H1 (cell line): Measurements from ENCODE around the gene LTA. TPM values are rescaled to one million over a fixed set of nuclear protein-coding genes. Genes with fewer than 3 reads are reported as not detected.

Experiments
- BCL11A ChIP-seq, 2 experiments: IDR thresholded peaks; one replicate each; pipeline ENCODE4 v1.6.1; 2011; ENCODE audit warnings: low read depth in 2 of 2, low read length in 2 of 2, mild to moderate bottlenecking in 2 of 2
- CBX5 ChIP-seq: fragments of 300-800, 300-1000 bp; sonication (generic); IDR thresholded peaks from 2 replicates; pipeline ENCODE4 v1.7.1; 2016; ENCODE audit warnings: antibody characterized with exemption, low read length, low read depth
- CREB1 ChIP-seq: IDR thresholded peaks from 2 replicates; pipeline ENCODE4 v1.6.1; 2012; ENCODE audit warnings: inconsistent platforms
- E2F6 ChIP-seq: IDR thresholded peaks from 2 replicates; pipeline ENCODE4 v1.6.1; 2012; ENCODE audit warnings: inconsistent platforms
- EP300 ChIP-seq, 2 experiments: IDR thresholded peaks; 1 replicate in 1 of 2; 2 replicates in 1 of 2; pipeline ENCODE4 v1.6.1; 2011 to 2012; ENCODE audit warnings: low read depth in 2 of 2, low read length in 2 of 2, mild to moderate bottlenecking in 2 of 2, borderline replicate concordance in 1 of 2, inconsistent platforms in 1 of 2, moderate library complexity in 1 of 2
- HDAC2 ChIP-seq, 2 experiments: fragments of 300-600 bp in 1 of 2; sonication (generic) in 1 of 2; IDR thresholded peaks; 2 replicates each; pipeline ENCODE4 v1.6.1; 2011 to 2012; ENCODE audit warnings: low read depth in 2 of 2, low read length in 2 of 2, mild to moderate bottlenecking in 2 of 2, moderate library complexity in 2 of 2, borderline replicate concordance in 1 of 2, inconsistent platforms in 1 of 2
- MAFK ChIP-seq: IDR thresholded peaks from 2 replicates; pipeline ENCODE4 v1.6.1; 2012; ENCODE audit warnings: low read depth, mild to moderate bottlenecking, improper control_type of control experiment, low read length
- MAX ChIP-seq: IDR thresholded peaks from 2 replicates; pipeline ENCODE4 v1.6.1; 2012; ENCODE audit warnings: inconsistent platforms
- NRF1 ChIP-seq: IDR thresholded peaks from 2 replicates; pipeline ENCODE4 v1.6.1; 2011; ENCODE audit warnings: mild to moderate bottlenecking, low read depth, low read length, improper control_type of control experiment
- PHF8 ChIP-seq: fragments of 200-600 bp; sonication (generic); conservative IDR thresholded peaks from 2 replicates; pipeline ENCODE4 v1.7.1; 2012; ENCODE audit warnings: low read depth, mild to moderate bottlenecking, inconsistent platforms, low read length, moderate library complexity
- POLR2AphosphoS5 ChIP-seq: IDR thresholded peaks from 2 replicates; pipeline ENCODE4 v1.6.1; 2011; ENCODE audit warnings: low read depth, low read length
- RXRA ChIP-seq: IDR thresholded peaks from 2 replicates; pipeline ENCODE4 v1.6.1; 2011; ENCODE audit warnings: low read depth, mild to moderate bottlenecking, low read length, moderate library complexity; ENCODE audit not compliant: insufficient read depth
- SAP30 ChIP-seq: fragments of 300-600 bp; sonication (generic); IDR thresholded peaks from 2 replicates; pipeline ENCODE4 v1.7.1; 2012; ENCODE audit warnings: low read length, moderate library complexity, mild to moderate bottlenecking, inconsistent platforms; ENCODE audit not compliant: insufficient read depth, insufficient replicate concordance
- SIN3A ChIP-seq, 2 experiments: IDR thresholded peaks in 1 of 2; conservative IDR thresholded peaks in 1 of 2; 2 replicates each; pipeline ENCODE4 v1.6.1; 2011 to 2012; ENCODE audit warnings: low read length in 2 of 2, improper control_type of control experiment in 1 of 2, low read depth in 1 of 2, mild to moderate bottlenecking in 1 of 2
- SIRT6 ChIP-seq: IDR thresholded peaks from one replicate; pipeline ENCODE4 v1.7.1; 2012; ENCODE audit warnings: low read length, inconsistent platforms
- SIX5 ChIP-seq: IDR thresholded peaks from 2 replicates; pipeline ENCODE4 v1.6.1; 2011; ENCODE audit warnings: mild to moderate bottlenecking, low read depth, low read length
- TAF1 ChIP-seq: IDR thresholded peaks from 2 replicates; pipeline ENCODE4 v1.6.1; 2011; ENCODE audit warnings: mild to moderate bottlenecking, low read depth, low read length
- TAF7 ChIP-seq: optimal IDR thresholded peaks from 2 replicates; pipeline ENCODE3; 2011; ENCODE audit warnings: low read depth, mild to moderate bottlenecking, inconsistent platforms, low read length, moderate library complexity, borderline replicate concordance
- TCF12 ChIP-seq: IDR thresholded peaks from 2 replicates; pipeline ENCODE4 v1.6.1; 2011; ENCODE audit warnings: low read depth, mild to moderate bottlenecking, low read length
- TEAD4 ChIP-seq: IDR thresholded peaks from 2 replicates; pipeline ENCODE4 v1.6.1; 2012; ENCODE audit warnings: low read depth, low read length, inconsistent platforms, mixed read lengths
- polyA plus RNA-seq, 7 experiments: library from polyadenylated mRNA; depleted of rRNA in 3 of 7; stranded (reverse) in 5 of 7; unstranded in 2 of 7; fragments of >200 nt in 5 of 7; fragments of 200-250 nt in 2 of 7; gene quantifications; 1 replicate in 5 of 7; 2 replicates in 1 of 7; 4 replicates in 1 of 7; pipeline versions ENCODE4 v1.2.1 to v1.2.3, GENCODE V29; 2011 to 2013; ENCODE audit warnings: missing spikeins in 2 of 7, mixed read lengths in 2 of 7
- total RNA-seq: library from RNA; stranded (reverse); fragmentation: NEBNext Ultra II Directional; extraction: Animal tissue kit (Norgen Biotek cat#: 25700); gene quantifications from 2 replicates; pipeline ENCODE4 v1.2.1, GENCODE V29; 2021
- TF ChIP-seq, protein P1 (sequence below): IDR thresholded peaks from 2 replicates; pipeline ENCODE4 v1.6.1; 2011; ENCODE audit warnings: low read length, improper control_type of control experiment

The LTA gene
- total and polyA plus RNA-seq, 2 of the 8 experiments (the other 6 are each of a cell fraction or from before 2014, with no cell fraction given) = not detected

DNA sequence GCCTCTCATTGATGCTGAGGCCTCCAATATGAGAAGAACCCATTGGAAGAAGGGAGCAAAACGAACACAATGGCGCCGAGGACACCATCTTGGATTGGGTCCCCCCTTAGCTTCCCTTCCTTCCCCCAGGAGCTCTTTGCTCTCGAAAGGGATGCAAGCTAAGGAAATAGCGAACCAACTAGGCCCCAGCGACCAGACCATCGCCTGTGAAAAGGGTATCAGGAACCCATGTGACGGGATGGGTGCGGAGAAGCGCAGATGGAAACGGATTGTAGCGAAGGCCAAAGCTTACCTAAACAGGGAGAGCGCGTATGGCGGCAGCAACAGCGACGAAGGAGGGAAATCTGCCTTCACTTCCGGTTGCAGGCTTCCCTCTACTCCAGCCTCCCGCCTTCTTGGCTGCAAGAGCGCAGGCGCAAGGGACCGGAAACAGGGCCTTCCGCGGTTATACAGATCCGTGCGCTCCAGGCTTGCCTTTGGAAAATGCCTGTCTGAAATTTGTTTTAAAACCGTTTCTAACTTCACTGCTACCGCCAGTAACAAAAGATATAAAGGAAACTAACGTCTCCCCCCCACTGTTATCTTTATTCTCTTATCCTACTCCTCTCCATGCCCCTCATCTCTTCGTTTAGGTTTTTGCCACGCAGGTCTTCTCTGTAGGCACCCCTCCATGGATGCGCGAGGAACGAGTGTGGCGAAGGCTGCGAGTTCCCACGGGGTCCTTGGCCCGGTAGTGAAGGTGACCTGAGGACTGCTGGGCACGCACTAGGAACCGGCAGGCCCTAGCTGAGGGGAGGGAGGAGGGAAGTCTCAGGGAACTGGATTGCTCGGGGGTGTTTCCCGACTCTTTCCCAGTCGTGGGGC lies 30.2 kb upstream of the LTA start, which contains the start of gene DDX39B (continued):
- TF ChIP-seq E2F6 (peak; percentile 80), RXRA (no peak), HDAC2 (IDR thresholded peaks at IDR 0.05; ENCODE audit: borderline replicate concordance in 1 of 2, low read depth in 2 of 2, low read length in 2 of 2) (peak in 1 of 2 experiments; percentile 75; a peak in 1 of 4 replicates), POLR2AphosphoS5 (peak; percentile 99), SAP30 (peak; percentile 76), SIX5 (no peak), MAFK (no peak), TCF12 (no peak), BCL11A (IDR thresholded peaks at IDR 0.05; ENCODE audit: low read depth in 2 of 2, low read length in 2 of 2) (no peak), EP300 (IDR thresholded peaks at IDR 0.05; ENCODE audit: borderline replicate concordance in 1 of 2, low read depth in 2 of 2, low read length in 2 of 2) (peak in 1 of 2 experiments; percentile 20; a peak in 1 of 3 replicates), TAF1 (peak; percentile 99), SIRT6 (no peak), SIN3A (conservative IDR thresholded peaks at IDR 0.05 in 1 of 2, IDR thresholded peaks at IDR 0.05 in 1 of 2; ENCODE audit: low read depth in 1 of 2, low read length in 2 of 2) (peak; percentile 70 to 85; a peak in 3 of 4 replicates), NRF1 (peak; percentile 78), PHF8 (peak; percentile 68), TAF7 (peak; percentile 99), CBX5 (no peak), CREB1 (peak; percentile 51; the same call in 1 of the 2 replicates), TEAD4 (no peak), MAX (peak; percentile 79)
- TF ChIP-seq, protein P1, sequence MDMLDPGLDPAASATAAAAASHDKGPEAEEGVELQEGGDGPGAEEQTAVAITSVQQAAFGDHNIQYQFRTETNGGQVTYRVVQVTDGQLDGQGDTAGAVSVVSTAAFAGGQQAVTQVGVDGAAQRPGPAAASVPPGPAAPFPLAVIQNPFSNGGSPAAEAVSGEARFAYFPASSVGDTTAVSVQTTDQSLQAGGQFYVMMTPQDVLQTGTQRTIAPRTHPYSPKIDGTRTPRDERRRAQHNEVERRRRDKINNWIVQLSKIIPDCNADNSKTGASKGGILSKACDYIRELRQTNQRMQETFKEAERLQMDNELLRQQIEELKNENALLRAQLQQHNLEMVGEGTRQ = no peak
